Fibroblast of lung (primary cell): ENCODE results near the gene SCARF1. TPM values are rescaled to one million over a fixed set of nuclear protein-coding genes. Genes with fewer than 3 reads are reported as not detected.
A peak's percentile ranks its signal among the peaks of the same experiment; 100 is the strongest.

Experiments used
- DNase-seq, 2 donors: peaks; one replicate each; pipeline versions ENCODE4 v3.0.0 to v3.0.0-alpha.2; 2010; ENCODE audit warnings: low read depth in 2 of 2
- H2AFZ ChIP-seq: 2 replicates; pipeline ENCODE4 v1.5.1; 2012; ENCODE audit warnings: low read length, control low read depth, inconsistent platforms
- H3K27ac ChIP-seq: 2 replicates; pipeline ENCODE4 v1.5.1; 2011; ENCODE audit warnings: low read length, control low read depth; ENCODE audit not compliant: insufficient read depth
- H3K27me3 ChIP-seq: 2 replicates; pipeline ENCODE4 v1.5.1; 2011; ENCODE audit warnings: mild to moderate bottlenecking, low read length; ENCODE audit not compliant: control insufficient read depth, insufficient read depth
- H3K36me3 ChIP-seq: 2 replicates; pipeline ENCODE4 v1.5.1; 2011; ENCODE audit warnings: low read length; ENCODE audit not compliant: control insufficient read depth, insufficient read depth
- H3K4me1 ChIP-seq: 2 replicates; pipeline ENCODE4 v1.5.1; 2011; ENCODE audit warnings: low read length; ENCODE audit not compliant: control insufficient read depth, insufficient read depth; ENCODE audit errors: extremely low read depth
- H3K4me2 ChIP-seq: 2 replicates; pipeline ENCODE4 v1.5.1; 2011; ENCODE audit warnings: low read length, control low read depth; ENCODE audit not compliant: insufficient read depth; ENCODE audit errors: extremely low read depth
- H3K4me3 ChIP-seq, 4 experiments: fragments of 200-600 bp in 1 of 4; sonication (generic) in 1 of 4; replicated peaks in 1 of 4; 2 replicates each; pipeline ENCODE4 v1.5.1; 2011 to 2016; ENCODE audit warnings: low read length in 4 of 4, low read depth in 3 of 4, mild to moderate bottlenecking in 3 of 4, control low read depth in 2 of 4, inconsistent platforms in 1 of 4, mixed read lengths in 1 of 4; ENCODE audit not compliant: insufficient read depth in 1 of 4; ENCODE audit errors: control extremely low read depth in 1 of 4
- H3K79me2 ChIP-seq: 2 replicates; pipeline ENCODE4 v1.5.1; 2012; ENCODE audit warnings: mild to moderate bottlenecking, low read length, inconsistent platforms; ENCODE audit not compliant: control insufficient read depth, insufficient read depth
- H3K9ac ChIP-seq: 2 replicates; pipeline ENCODE4 v1.5.1; 2011; ENCODE audit warnings: mild to moderate bottlenecking, low read length, control low read depth; ENCODE audit not compliant: insufficient read depth
- H3K9me3 ChIP-seq: 2 replicates; pipeline ENCODE4 v1.5.1; 2012; ENCODE audit warnings: low read depth, low read length; ENCODE audit not compliant: control insufficient read depth, insufficient read depth
- H4K20me1 ChIP-seq: 2 replicates; pipeline ENCODE4 v1.5.1; 2011; ENCODE audit warnings: low read length; ENCODE audit not compliant: control insufficient read depth, insufficient read depth; ENCODE audit errors: extremely low read depth
- EZH2 ChIP-seq: IDR thresholded peaks from 2 replicates; pipeline ENCODE4 v1.5.1; 2012; ENCODE audit warnings: low read length, control low read depth, mild to moderate bottlenecking; ENCODE audit errors: missing control alignments
- polyA plus RNA-seq, 2 donors: library from polyadenylated mRNA; depleted of rRNA in 1 of 2; stranded (reverse) in 1 of 2; unstranded in 1 of 2; fragments of >200 nt; gene quantifications; 2 replicates each; pipeline ENCODE4 v1.2.1, GENCODE V29; 2011 to 2012; ENCODE audit warnings: missing spikeins in 1 of 2
- total RNA-seq: library from RNA; depleted of rRNA; stranded (reverse); fragments of >200 nt; gene quantifications from 2 replicates; pipeline ENCODE4 v1.2.1, GENCODE V29; 2014
- TF ChIP-seq, protein P1 (sequence below), 2 donors: IDR thresholded peaks in 1 of 2; conservative IDR thresholded peaks in 1 of 2; 1 replicate in 1 of 2; 2 replicates in 1 of 2; pipeline ENCODE4 v1.5.1; 2011 to 2012; ENCODE audit warnings: low read length in 2 of 2, control low read depth in 1 of 2, inconsistent platforms in 1 of 2, low read depth in 1 of 2, mild to moderate bottlenecking in 1 of 2

The SCARF1 gene
- total and polyA plus RNA-seq, 2 donors (not counting 1 experiment from before 2014, with no cell fraction given) = 0.99 to 2.4 TPM

DNA sequence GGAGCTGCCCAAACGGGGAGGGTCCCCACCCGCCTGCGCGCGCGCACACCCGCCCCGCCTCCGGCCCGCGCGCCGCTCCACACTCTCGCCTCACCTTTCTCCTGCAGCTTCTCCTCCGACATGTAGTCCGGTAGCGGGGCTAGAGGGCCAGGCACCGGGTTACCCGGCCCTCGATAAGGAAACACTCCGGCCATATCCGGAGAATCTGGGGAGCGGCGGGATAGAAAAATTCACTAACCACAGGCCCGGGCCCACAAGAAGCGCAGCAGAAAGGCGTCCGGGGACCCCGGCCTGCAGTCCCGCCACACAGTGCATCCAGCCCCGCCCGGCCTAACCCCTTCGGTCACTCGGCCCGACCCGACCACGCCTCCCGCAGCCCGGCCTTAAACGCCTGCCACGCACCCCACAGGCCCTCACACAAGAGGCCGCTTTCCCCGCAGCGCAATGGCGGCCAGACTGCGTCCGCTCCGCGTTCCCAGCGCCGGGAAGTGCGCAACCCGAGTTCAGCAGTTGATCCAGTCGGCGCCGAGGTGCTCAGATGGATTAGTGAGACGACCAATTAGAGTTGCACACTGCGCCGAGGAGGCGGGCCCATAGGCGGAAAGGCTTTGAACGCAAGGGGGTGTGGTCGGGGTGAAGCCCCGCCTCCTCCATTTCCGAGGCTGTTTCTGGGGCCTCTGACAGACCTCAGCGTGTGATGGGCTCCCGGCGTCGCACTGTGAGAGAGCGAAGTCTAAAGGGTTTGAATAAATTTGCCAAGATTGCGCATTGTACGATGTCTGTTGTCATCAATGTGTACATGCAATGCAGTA, 39.1 kb upstream of the SCARF1 start, which contains the start of gene PRPF8:
Gene PRPF8 (minus strand): TSS at position 490 of the 812 bp plus-strand sequence. CDS start 296 bp downstream, at position 194.
- peak within 1 kb of the TSS; percentile 89 for H3K9ac ChIP-seq
- peaks cover 34% of the 10 kb centered on the region for H3K79me2 ChIP-seq
- peak within 1 kb of the TSS; percentile 97 for H2AFZ ChIP-seq
- no peaks in the 10 kb centered on the region for H3K27me3 ChIP-seq
- peak within 1 kb of the TSS; percentile 99 for H3K4me2 ChIP-seq
- peak within 1 kb of the TSS; percentile 52 to 91 (median 89) for H3K4me3 ChIP-seq
- no peaks in the 10 kb centered on the region for H4K20me1 ChIP-seq
- H3K4me1 ChIP-seq = peaks cover 3% of the 10 kb centered on the region
- TF ChIP-seq, protein P1, sequence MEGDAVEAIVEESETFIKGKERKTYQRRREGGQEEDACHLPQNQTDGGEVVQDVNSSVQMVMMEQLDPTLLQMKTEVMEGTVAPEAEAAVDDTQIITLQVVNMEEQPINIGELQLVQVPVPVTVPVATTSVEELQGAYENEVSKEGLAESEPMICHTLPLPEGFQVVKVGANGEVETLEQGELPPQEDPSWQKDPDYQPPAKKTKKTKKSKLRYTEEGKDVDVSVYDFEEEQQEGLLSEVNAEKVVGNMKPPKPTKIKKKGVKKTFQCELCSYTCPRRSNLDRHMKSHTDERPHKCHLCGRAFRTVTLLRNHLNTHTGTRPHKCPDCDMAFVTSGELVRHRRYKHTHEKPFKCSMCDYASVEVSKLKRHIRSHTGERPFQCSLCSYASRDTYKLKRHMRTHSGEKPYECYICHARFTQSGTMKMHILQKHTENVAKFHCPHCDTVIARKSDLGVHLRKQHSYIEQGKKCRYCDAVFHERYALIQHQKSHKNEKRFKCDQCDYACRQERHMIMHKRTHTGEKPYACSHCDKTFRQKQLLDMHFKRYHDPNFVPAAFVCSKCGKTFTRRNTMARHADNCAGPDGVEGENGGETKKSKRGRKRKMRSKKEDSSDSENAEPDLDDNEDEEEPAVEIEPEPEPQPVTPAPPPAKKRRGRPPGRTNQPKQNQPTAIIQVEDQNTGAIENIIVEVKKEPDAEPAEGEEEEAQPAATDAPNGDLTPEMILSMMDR (conservative IDR thresholded peaks at IDR 0.05 in 1 of 2, IDR thresholded peaks at IDR 0.05 in 1 of 2; ENCODE audit: low read depth in 1 of 2, low read length in 2 of 2) = no peak
- TF ChIP-seq EZH2 = no peak
- no peaks in the 10 kb centered on the region for H3K9me3 ChIP-seq
- peak within 1 kb of the TSS; percentile 74 for H3K27ac ChIP-seq
- DNase-seq = peak; percentile 93 to 97
- H3K36me3 ChIP-seq = peaks cover 20% of the 10 kb centered on the region

- DNase-seq = no peak
- Histone ChIP-seq H3K9ac (no peak overlapping the region), H3K9me3 (no peaks in the 10 kb centered on the region), H3K4me1 (peaks cover 3% of the 10 kb centered on the region), H3K27me3 (no peaks in the 10 kb centered on the region), H2AFZ (no peak overlapping the region), H3K36me3 (peaks cover 26% of the 10 kb centered on the region), H3K79me2 (peaks cover 36% of the 10 kb centered on the region), H3K4me3 (peak overlapping the region; percentile 45 to 91 (median 89)), H3K27ac (peak overlapping the region; percentile 74), H4K20me1 (no peaks in the 10 kb centered on the region), H3K4me2 (peak overlapping the region; percentile 88)
- TF ChIP-seq EZH2 = no peak
- TF ChIP-seq, protein P1 (conservative IDR thresholded peaks at IDR 0.05 in 1 of 2, IDR thresholded peaks at IDR 0.05 in 1 of 2; ENCODE audit: low read depth in 1 of 2, low read length in 2 of 2) = no peak
These were observed 37.9 kb upstream of the SCARF1 start for GRCh38 chr17:1683459-1683858.

- H3K36me3 ChIP-seq = peaks cover 56% of the 10 kb centered on the region
These were observed 30.9 kb upstream of the SCARF1 start for GRCh38 chr17:1676401-1676800.

More at GRCh38 chr17:1676401-1676800, 30.9 kb upstream of the SCARF1 start:
- Histone ChIP-seq H4K20me1 (no peaks in the 10 kb centered on the region), H3K4me3 (no peak overlapping the region), H3K9me3 (no peaks in the 10 kb centered on the region), H3K9ac (no peak overlapping the region), H3K27me3 (no peaks in the 10 kb centered on the region), H3K4me2 (no peak overlapping the region), H3K27ac (no peak overlapping the region), H3K79me2 (peaks cover 7% of the 10 kb centered on the region), H2AFZ (no peak overlapping the region), H3K4me1 (no peaks in the 10 kb centered on the region)
- no peak for DNase-seq
- no peak for TF ChIP-seq EZH2
- TF ChIP-seq, protein P1 (conservative IDR thresholded peaks at IDR 0.05 in 1 of 2, IDR thresholded peaks at IDR 0.05 in 1 of 2; ENCODE audit: low read depth in 1 of 2, low read length in 2 of 2) = no peak
